Activated CD8-positive, alpha-beta T cell treated with anti-CD3 and anti-CD28 coated beads for 36 hours (primary cell): Measurements from ENCODE around the gene ETS1. TPM values are rescaled to one million over a fixed set of nuclear protein-coding genes. Genes with fewer than 3 reads are reported as not detected.

Experiments used
- ATAC-seq: fragments of 200-7000 bp; cut with Tn5 transposase; one replicate; pipeline ENCODE4 v1.10.0; 2021; ENCODE audit warnings: mild to moderate bottlenecking, moderate library complexity
- CTCF ChIA-PET: fragments of 350-600 bp; sonication (Branson Sonifier 250); formaldehyde crosslinking; loops from one replicate; lab custom pipeline; 2021; ENCODE audit warnings: antibody characterized with exemption; lab: Charles Lee
- POLR2A ChIA-PET: fragments of 350-600 bp; sonication (Branson Sonifier 250); formaldehyde crosslinking; loops from one replicate; lab custom pipeline; 2021; ENCODE audit warnings: antibody characterized with exemption; lab: Charles Lee
- DNase-seq: peaks from one replicate; pipeline ENCODE4 v3.0.0-alpha.2; 2020
- H3K27ac Mint-ChIP-seq: one replicate; pipeline ENCODE4 v1.8.0; 2021; ENCODE audit warnings: mild to moderate bottlenecking, mixed read lengths
- H3K27me3 Mint-ChIP-seq: one replicate; pipeline ENCODE4 v1.8.0; 2021; ENCODE audit warnings: mixed read lengths
- H3K36me3 Mint-ChIP-seq: one replicate; pipeline ENCODE4 v1.8.0; 2021; ENCODE audit warnings: low read depth, mixed read lengths
- H3K4me1 Mint-ChIP-seq: one replicate; pipeline ENCODE4 v1.8.0; 2021; ENCODE audit warnings: low read depth, mixed read lengths
- H3K4me3 Mint-ChIP-seq: one replicate; pipeline ENCODE4 v1.8.0; 2021; ENCODE audit warnings: mild to moderate bottlenecking, moderate library complexity, mixed read lengths
- H3K9me3 Mint-ChIP-seq: one replicate; pipeline ENCODE4 v1.8.0; 2021; ENCODE audit warnings: mixed read lengths
- CTCF ChIP-seq: fragments of 200-600 bp; IDR thresholded peaks from one replicate; pipeline ENCODE4 v1.8.0; 2022; ENCODE audit warnings: antibody characterized with exemption, mild to moderate bottlenecking
- intact Hi-C: fragments of 100-400 bp; cut with micrococcal nuclease; formaldehyde crosslinking; loops from one replicate; pipeline ENCODE4 v1.10.0; 2022
- total RNA-seq, 2 experiments: library from RNA; stranded (reverse); gene quantifications; one replicate each; pipeline ENCODE4 v1.2.3, GENCODE V29; 2021

Gene ETS1
- total RNA-seq, 2 experiments from 2014 or later: 527 to 532 TPM

DNA sequence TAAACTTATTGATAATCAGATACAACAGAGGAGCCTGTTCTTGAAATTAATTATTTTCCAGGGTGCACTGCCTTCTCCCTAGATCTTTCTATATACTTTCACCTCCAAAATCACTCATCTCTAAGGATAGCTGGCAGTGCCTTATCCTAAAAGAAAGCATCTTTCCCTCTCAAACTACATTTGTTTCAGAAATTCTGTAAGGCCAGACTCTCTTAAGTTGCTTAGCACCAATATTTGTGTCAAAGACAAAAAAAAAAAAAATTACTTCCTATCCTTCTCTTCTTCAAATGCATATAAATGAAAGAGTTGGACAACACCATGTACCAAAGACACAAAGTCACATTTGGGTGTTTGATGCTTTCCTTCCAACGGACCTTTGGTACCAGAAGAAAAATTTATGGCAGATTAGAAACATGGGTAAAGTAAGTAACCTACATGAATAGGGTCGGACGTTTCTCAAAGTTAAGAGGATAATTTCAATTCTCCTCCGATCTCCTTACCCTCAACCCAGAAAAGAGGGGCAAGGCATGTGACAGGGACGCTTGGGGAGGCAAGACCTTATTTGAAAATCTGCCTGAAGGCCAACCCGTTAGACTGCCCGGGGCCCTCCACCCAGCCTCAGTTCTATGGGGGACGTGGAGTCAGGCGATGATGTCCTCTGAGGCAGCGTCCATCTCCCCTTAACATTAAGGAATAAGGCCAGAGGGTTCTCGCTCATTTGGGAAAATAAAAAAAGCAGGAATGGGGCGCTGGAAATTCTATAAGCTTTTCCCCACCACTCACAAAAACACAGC is 66.3 kb downstream of the ETS1 start:
- intact Hi-C loops: loop anchor here (2.0 to 5.0 kb wide), 2 partner anchors 48 to 199 kb away; no protein-coding TSS in a partner anchor
- H3K4me3 Mint-ChIP-seq: peak overlapping the region; percentile 95

GRCh38 chr11:128520206-128520887 is 67.0 kb downstream of the ETS1 start:
- ATAC-seq (no peak), DNase-seq (peak; percentile 32)
- H3K36me3 Mint-ChIP-seq: peaks cover 66% of the 10 kb centered on the region
- peaks cover 20% of the 10 kb centered on the region for H3K4me1 Mint-ChIP-seq
- H3K9me3 Mint-ChIP-seq: no peaks in the 10 kb centered on the region
- peak overlapping the region; percentile 96 for H3K27ac Mint-ChIP-seq
- ChIA-PET CTCF (interaction anchor here (0.7 to 26.3 kb wide), 18 partner anchors 13 to 346 kb away, joined by 3 to 400 read pairs (median 6); no protein-coding TSS in a partner anchor), POLR2A (interaction anchor here (0.7 to 28.0 kb wide), 22 partner anchors 14 to 230 kb away, joined by 3 to 661 read pairs (median 8); no protein-coding TSS in a partner anchor)
- no peak for TF ChIP-seq CTCF
- peak overlapping the region; percentile 95 for H3K4me3 Mint-ChIP-seq
- no peaks in the 10 kb centered on the region for H3K27me3 Mint-ChIP-seq
- intact Hi-C loops: loop anchor here (2.0 to 5.0 kb wide), 2 partner anchors 48 to 198 kb away; no protein-coding TSS in a partner anchor

More for the DNA sequence above, 66.3 kb downstream of the ETS1 start:
- POLR2A ChIA-PET: interaction anchor here (0.6 to 28.0 kb wide), 29 partner anchors 14 to 231 kb away, joined by 3 to 661 read pairs (median 5); partner anchors contain the start of gene FLI1
- DNase-seq: peak; percentile 41
- peak overlapping the region; percentile 96 for H3K27ac Mint-ChIP-seq
- H3K4me1 Mint-ChIP-seq: peaks cover 25% of the 10 kb centered on the region
- CTCF ChIA-PET: interaction anchor here (1.0 to 26.3 kb wide), 17 partner anchors 14 to 310 kb away, joined by 3 to 400 read pairs (median 6); no protein-coding TSS in a partner anchor
- no peaks in the 10 kb centered on the region for H3K9me3 Mint-ChIP-seq
- no peak for ATAC-seq
- H3K36me3 Mint-ChIP-seq: peaks cover 58% of the 10 kb centered on the region
- no peaks in the 10 kb centered on the region for H3K27me3 Mint-ChIP-seq
- TF ChIP-seq CTCF: no peak

GRCh38 chr11:128519338-128519737 is 68.0 kb downstream of the ETS1 start:
- ChIA-PET POLR2A (interaction anchor here (0.5 to 28.0 kb wide), 23 partner anchors 9 to 237 kb away, joined by 3 to 661 read pairs (median 8); no protein-coding TSS in a partner anchor), CTCF (interaction anchor here (1.0 to 26.3 kb wide), 17 partner anchors 12 to 311 kb away, joined by 3 to 400 read pairs (median 7); no protein-coding TSS in a partner anchor)
- Mint-ChIP-seq H3K27ac (peak overlapping the region; percentile 96), H3K36me3 (peaks cover 76% of the 10 kb centered on the region), H3K4me3 (peak overlapping the region; percentile 95), H3K9me3 (no peaks in the 10 kb centered on the region), H3K4me1 (peaks cover 22% of the 10 kb centered on the region), H3K27me3 (no peaks in the 10 kb centered on the region)
- TF ChIP-seq CTCF: no peak
- DNase-seq: peak; percentile 50
- no peak for ATAC-seq
- intact Hi-C loops: no loop called here

DNA sequence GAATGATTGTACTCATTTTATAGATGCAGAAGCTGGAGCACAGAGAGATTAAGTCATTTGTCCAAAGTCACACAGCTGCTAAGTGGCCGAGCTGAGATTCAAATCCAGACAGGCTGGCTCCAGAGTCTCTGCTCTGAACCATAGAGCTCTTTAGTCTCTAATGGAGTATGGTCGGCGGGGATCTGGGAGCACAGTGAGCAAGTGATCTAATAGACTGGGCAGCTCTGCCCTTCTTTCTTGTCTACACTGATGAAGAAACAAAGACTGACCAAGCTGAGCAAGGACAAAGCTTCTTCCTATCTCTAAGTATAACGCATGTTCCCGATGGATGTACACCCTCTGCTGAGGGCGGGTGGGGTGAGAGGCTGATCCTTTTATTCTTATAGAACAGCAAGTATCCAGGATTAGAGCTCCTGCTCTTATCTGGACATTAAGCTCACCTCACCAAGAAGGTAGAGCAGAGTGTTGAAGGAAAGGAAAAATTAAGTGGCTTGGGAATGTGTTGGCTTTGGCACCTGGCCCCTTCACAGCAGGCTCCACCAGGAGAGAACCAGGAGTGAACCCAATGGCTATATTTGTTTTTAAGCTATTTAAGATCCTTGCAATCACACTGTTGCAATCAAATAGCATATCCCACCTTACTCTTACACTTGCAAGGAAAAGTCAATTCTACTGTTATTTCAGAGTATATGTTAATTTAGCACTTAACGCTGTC is 68.7 kb downstream of the ETS1 start:
- Mint-ChIP-seq H3K27me3 (no peaks in the 10 kb centered on the region), H3K36me3 (peaks cover 83% of the 10 kb centered on the region), H3K27ac (peak overlapping the region; percentile 96), H3K9me3 (no peaks in the 10 kb centered on the region), H3K4me1 (peaks cover 21% of the 10 kb centered on the region), H3K4me3 (peak overlapping the region; percentile 95)
- DNase-seq: peak; percentile 43
- ATAC-seq: no peak
- CTCF ChIA-PET: interaction anchor here (1.0 to 26.3 kb wide), 21 partner anchors 11 to 361 kb away, joined by 3 to 400 read pairs (median 5); no protein-coding TSS in a partner anchor
- POLR2A ChIA-PET: interaction anchor here (0.5 to 28.0 kb wide), 27 partner anchors 8 to 236 kb away, joined by 3 to 661 read pairs (median 6); no protein-coding TSS in a partner anchor
- no peak for TF ChIP-seq CTCF
- intact Hi-C loops: no loop called here
